Lower leg skin (tissue), 3 donors: Measurements from ENCODE around the gene MCRIP1.

Experiments
- POLR2A ChIP-seq, 2 donors: fragments of 450-650 bp; IDR thresholded peaks; one replicate each; pipeline ENCODE4 v1.6.1; 2016 to 2017; ENCODE audit warnings: antibody characterized with exemption in 2 of 2, mild to moderate bottlenecking in 1 of 2, moderate library complexity in 1 of 2
- TF ChIP-seq, protein P1 (sequence below), 3 donors: fragments of 450-650 bp; IDR thresholded peaks; one replicate each; pipeline ENCODE4 v1.5.1; 2016; ENCODE audit warnings: antibody characterized with exemption in 3 of 3, mild to moderate bottlenecking in 3 of 3, moderate library complexity in 2 of 3

DNA sequence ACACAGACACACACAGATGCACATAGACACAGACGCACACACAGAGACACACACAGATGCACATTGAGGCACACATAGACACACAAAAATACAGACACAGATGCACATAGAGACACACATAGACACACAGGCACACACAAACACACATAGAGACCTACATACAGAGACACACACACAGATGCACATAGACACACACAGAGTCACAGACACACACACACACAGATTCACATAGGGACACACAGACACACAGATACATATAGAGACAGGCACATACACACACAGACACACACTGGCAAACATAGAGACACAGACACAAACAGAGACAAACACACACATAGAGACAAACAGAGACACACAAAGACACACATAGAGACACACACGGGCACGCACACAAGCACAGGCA lies 39.0 kb downstream of the MCRIP1 start:
- TF ChIP-seq, protein P1, sequence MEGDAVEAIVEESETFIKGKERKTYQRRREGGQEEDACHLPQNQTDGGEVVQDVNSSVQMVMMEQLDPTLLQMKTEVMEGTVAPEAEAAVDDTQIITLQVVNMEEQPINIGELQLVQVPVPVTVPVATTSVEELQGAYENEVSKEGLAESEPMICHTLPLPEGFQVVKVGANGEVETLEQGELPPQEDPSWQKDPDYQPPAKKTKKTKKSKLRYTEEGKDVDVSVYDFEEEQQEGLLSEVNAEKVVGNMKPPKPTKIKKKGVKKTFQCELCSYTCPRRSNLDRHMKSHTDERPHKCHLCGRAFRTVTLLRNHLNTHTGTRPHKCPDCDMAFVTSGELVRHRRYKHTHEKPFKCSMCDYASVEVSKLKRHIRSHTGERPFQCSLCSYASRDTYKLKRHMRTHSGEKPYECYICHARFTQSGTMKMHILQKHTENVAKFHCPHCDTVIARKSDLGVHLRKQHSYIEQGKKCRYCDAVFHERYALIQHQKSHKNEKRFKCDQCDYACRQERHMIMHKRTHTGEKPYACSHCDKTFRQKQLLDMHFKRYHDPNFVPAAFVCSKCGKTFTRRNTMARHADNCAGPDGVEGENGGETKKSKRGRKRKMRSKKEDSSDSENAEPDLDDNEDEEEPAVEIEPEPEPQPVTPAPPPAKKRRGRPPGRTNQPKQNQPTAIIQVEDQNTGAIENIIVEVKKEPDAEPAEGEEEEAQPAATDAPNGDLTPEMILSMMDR (IDR thresholded peaks at IDR 0.05), result peak in 1 of 3 donors; percentile 30
- TF ChIP-seq POLR2A (IDR thresholded peaks at IDR 0.05), result no peak
